ENCODE data around the gene HSPA14.
"Not testable (repeated sequence)": the region's sequence is repeated elsewhere in the genome, so short reads cannot be mapped to it uniquely, and the experiment has no call there.

HSPA14 gene

GRCh38 chr10:14864871-14865270, 26.8 kb downstream of the HSPA14 start:
- H3K9me3 ChIP-seq (ENCODE audit: control extremely low read depth in 1 of 5, control insufficient read depth in 4 of 5, insufficient read depth in 2 of 5, low read depth in 1 of 5, low read length in 4 of 5); H3K4me3 ChIP-seq (ENCODE audit: control insufficient read depth in 1 of 7, extremely low read depth in 1 of 7, insufficient read depth in 4 of 7, low read depth in 2 of 7, low read length in 6 of 7); DNase-seq; H3K27me3 ChIP-seq (replicated peaks in 2 of 5; ENCODE audit: control insufficient read depth in 4 of 5, insufficient read depth in 5 of 5, low read length in 4 of 5); H3K27ac ChIP-seq (ENCODE audit: insufficient read depth in 1 of 2, low read depth in 1 of 2, low read length in 2 of 2, poor library complexity in 1 of 2, severe bottlenecking in 2 of 2); H3K4me1 ChIP-seq (ENCODE audit: control extremely low read depth in 1 of 4, control insufficient read depth in 4 of 4, insufficient read depth in 4 of 4, low read length in 3 of 4); POLR2A ChIA-PET: not testable (repeated sequence)
- H3K36me3 ChIP-seq (ENCODE audit: control insufficient read depth in 4 of 4, insufficient read depth in 4 of 4, low read length in 3 of 4), result peaks cover 8 to 47% (median 21%) of the 10 kb centered on the region in 4 experiments
- CTCF ChIA-PET, result interaction anchor here (0.6 kb wide), 1 partner anchor 40 kb away, joined by 4 read pairs; no protein-coding TSS in a partner anchor
- WGBS (ENCODE audit: insufficient coverage), result no CpG with 5 or more reads among the region's 3 CpGs

- ChIA-PET CTCF (interaction anchor here (1.0 kb wide), 1 partner anchor 232 kb away, joined by 3 read pairs; no protein-coding TSS in a partner anchor), POLR2A (no interaction called here)
- Histone ChIP-seq H3K4me1 (ENCODE audit: control extremely low read depth in 1 of 4, control insufficient read depth in 4 of 4, insufficient read depth in 4 of 4, low read length in 3 of 4) (peaks cover 0 to 13% (median 11%) of the 10 kb centered on the region in 4 experiments), H3K36me3 (ENCODE audit: control insufficient read depth in 4 of 4, insufficient read depth in 4 of 4, low read length in 3 of 4) (peaks cover 3 to 24% (median 14%) of the 10 kb centered on the region in 4 experiments), H3K9me3 (ENCODE audit: control extremely low read depth in 1 of 5, control insufficient read depth in 4 of 5, insufficient read depth in 2 of 5, low read depth in 1 of 5, low read length in 4 of 5) (no peaks in the 10 kb centered on the region), H3K27me3 (replicated peaks in 2 of 5; ENCODE audit: control insufficient read depth in 4 of 5, insufficient read depth in 5 of 5, low read length in 4 of 5) (no peaks in the 10 kb centered on the region), H3K4me3 (ENCODE audit: control insufficient read depth in 1 of 7, extremely low read depth in 1 of 7, insufficient read depth in 4 of 7, low read depth in 2 of 7, low read length in 6 of 7) (no peak overlapping the region), H3K27ac (ENCODE audit: insufficient read depth in 1 of 2, low read depth in 1 of 2, low read length in 2 of 2, poor library complexity in 1 of 2, severe bottlenecking in 2 of 2) (no peak overlapping the region)
- no peak for DNase-seq
- WGBS (ENCODE audit: insufficient coverage), result 100% methylated on average over 2 of the region's 2 CpGs
Observed at GRCh38 chr10:14873090-14873760, 35.1 kb downstream of the HSPA14 start.

GRCh38 chr10:14875941-14876340, 37.8 kb downstream of the HSPA14 start:
- Histone ChIP-seq H3K27ac (ENCODE audit: insufficient read depth in 1 of 2, low read depth in 1 of 2, low read length in 2 of 2, poor library complexity in 1 of 2, severe bottlenecking in 2 of 2) (no peak overlapping the region), H3K4me3 (ENCODE audit: control insufficient read depth in 1 of 7, extremely low read depth in 1 of 7, insufficient read depth in 4 of 7, low read depth in 2 of 7, low read length in 6 of 7) (no peak overlapping the region), H3K4me1 (ENCODE audit: control extremely low read depth in 1 of 4, control insufficient read depth in 4 of 4, insufficient read depth in 4 of 4, low read length in 3 of 4) (peaks cover 5 to 27% (median 21%) of the 10 kb centered on the region in 4 experiments), H3K9me3 (ENCODE audit: control extremely low read depth in 1 of 5, control insufficient read depth in 4 of 5, insufficient read depth in 2 of 5, low read depth in 1 of 5, low read length in 4 of 5) (no peaks in the 10 kb centered on the region), H3K36me3 (ENCODE audit: control insufficient read depth in 4 of 4, insufficient read depth in 4 of 4, low read length in 3 of 4) (peaks cover 2 to 10% (median 5%) of the 10 kb centered on the region in 4 experiments), H3K27me3 (replicated peaks in 2 of 5; ENCODE audit: control insufficient read depth in 4 of 5, insufficient read depth in 5 of 5, low read length in 4 of 5) (no peaks in the 10 kb centered on the region)
- 99% methylated on average over 8 of the region's 12 CpGs for WGBS (ENCODE audit: insufficient coverage)
- ChIA-PET POLR2A (no interaction called here), CTCF (interaction anchor here (0.9 kb wide), 1 partner anchor 9 kb away, joined by 3 read pairs; no protein-coding TSS in a partner anchor)
- no peak for DNase-seq

GRCh38 chr10:14876764-14877163, 38.7 kb downstream of the HSPA14 start:
- POLR2A ChIA-PET, result no interaction called here
- peaks cover 2 to 12% (median 2%) of the 10 kb centered on the region in 4 experiments for H3K36me3 ChIP-seq (ENCODE audit: control insufficient read depth in 4 of 4, insufficient read depth in 4 of 4, low read length in 3 of 4)
- peaks cover 5 to 27% (median 21%) of the 10 kb centered on the region in 4 experiments for H3K4me1 ChIP-seq (ENCODE audit: control extremely low read depth in 1 of 4, control insufficient read depth in 4 of 4, insufficient read depth in 4 of 4, low read length in 3 of 4)
- CTCF ChIA-PET, result interaction anchor here (0.9 to 1.4 kb wide), 2 partner anchors 10 to 98 kb away, joined by 3 read pairs; no protein-coding TSS in a partner anchor
- DNase-seq, result no peak
- no peaks in the 10 kb centered on the region for H3K9me3 ChIP-seq (ENCODE audit: control extremely low read depth in 1 of 5, control insufficient read depth in 4 of 5, insufficient read depth in 2 of 5, low read depth in 1 of 5, low read length in 4 of 5)
- WGBS (ENCODE audit: insufficient coverage), result 90% methylated on average over 9 of the region's 9 CpGs
- H3K27ac ChIP-seq (ENCODE audit: insufficient read depth in 1 of 2, low read depth in 1 of 2, low read length in 2 of 2, poor library complexity in 1 of 2, severe bottlenecking in 2 of 2), result no peak overlapping the region
- H3K27me3 ChIP-seq (replicated peaks in 2 of 5; ENCODE audit: control insufficient read depth in 4 of 5, insufficient read depth in 5 of 5, low read length in 4 of 5), result no peaks in the 10 kb centered on the region
- H3K4me3 ChIP-seq (ENCODE audit: control insufficient read depth in 1 of 7, extremely low read depth in 1 of 7, insufficient read depth in 4 of 7, low read depth in 2 of 7, low read length in 6 of 7), result peak overlapping the region in 4 of 7 experiments; percentile 82 to 99 (median 98)

- ChIA-PET POLR2A (interaction anchor here (0.7 to 1.0 kb wide), 5 partner anchors 11 to 81 kb away, joined by 3 to 4 read pairs (median 3); partner anchors contain the start of genes CDNF, DCLRE1C, HSPA14 and MEIG1), CTCF (interaction anchor here (0.9 to 1.4 kb wide), 4 partner anchors 17 to 28 kb away, joined by 3 to 4 read pairs (median 3); no protein-coding TSS in a partner anchor)
- Histone ChIP-seq H3K4me3 (ENCODE audit: control insufficient read depth in 1 of 7, extremely low read depth in 1 of 7, insufficient read depth in 4 of 7, low read depth in 2 of 7, low read length in 6 of 7) (peak within 1 kb of the TSS; percentile 82 to 99 (median 97)), H3K36me3 (ENCODE audit: control insufficient read depth in 4 of 4, insufficient read depth in 4 of 4, low read length in 3 of 4) (peaks cover 0 to 11% (median 1%) of the 10 kb centered on the region in 4 experiments), H3K27me3 (replicated peaks in 2 of 5; ENCODE audit: control insufficient read depth in 4 of 5, insufficient read depth in 5 of 5, low read length in 4 of 5) (no peaks in the 10 kb centered on the region), H3K27ac (ENCODE audit: insufficient read depth in 1 of 2, low read depth in 1 of 2, low read length in 2 of 2, poor library complexity in 1 of 2, severe bottlenecking in 2 of 2) (peak within 1 kb of the TSS; percentile 40 to 87), H3K4me1 (ENCODE audit: control extremely low read depth in 1 of 4, control insufficient read depth in 4 of 4, insufficient read depth in 4 of 4, low read length in 3 of 4) (peaks cover 5 to 27% (median 21%) of the 10 kb centered on the region in 4 experiments), H3K9me3 (ENCODE audit: control extremely low read depth in 1 of 5, control insufficient read depth in 4 of 5, insufficient read depth in 2 of 5, low read depth in 1 of 5, low read length in 4 of 5) (no peaks in the 10 kb centered on the region)
- DNase-seq, result peak; percentile 93 to 97 (median 96)
- 0% methylated on average over 89 of the region's 102 CpGs for WGBS (ENCODE audit: insufficient coverage)
Observed at GRCh38 chr10:14878266-14879123, 40.4 kb downstream of the HSPA14 start, which contains the start of gene SUV39H2. Gene SUV39H2 (plus strand): TSS chr10:14878866. CDS start chr10:14878889, 23 bp downstream.

- peak overlapping the region; percentile 33 to 43 for H3K27ac ChIP-seq (ENCODE audit: insufficient read depth in 1 of 2, low read depth in 1 of 2, low read length in 2 of 2, poor library complexity in 1 of 2, severe bottlenecking in 2 of 2)
- peak overlapping the region; percentile 82 to 99 (median 97) for H3K4me3 ChIP-seq (ENCODE audit: control insufficient read depth in 1 of 7, extremely low read depth in 1 of 7, insufficient read depth in 4 of 7, low read depth in 2 of 7, low read length in 6 of 7)
- CTCF ChIA-PET, result interaction anchor here (0.9 to 2.2 kb wide), 5 partner anchors 11 to 28 kb away, joined by 3 to 14 read pairs (median 3); no protein-coding TSS in a partner anchor
- H3K27me3 ChIP-seq (replicated peaks in 2 of 5; ENCODE audit: control insufficient read depth in 4 of 5, insufficient read depth in 5 of 5, low read length in 4 of 5), result no peaks in the 10 kb centered on the region
- DNase-seq, result peak in 2 of 3 donors; percentile 50 to 62
- H3K36me3 ChIP-seq (ENCODE audit: control insufficient read depth in 4 of 4, insufficient read depth in 4 of 4, low read length in 3 of 4), result peaks cover 0 to 15% (median 4%) of the 10 kb centered on the region in 4 experiments
- peaks cover 5 to 27% (median 21%) of the 10 kb centered on the region in 4 experiments for H3K4me1 ChIP-seq (ENCODE audit: control extremely low read depth in 1 of 4, control insufficient read depth in 4 of 4, insufficient read depth in 4 of 4, low read length in 3 of 4)
- POLR2A ChIA-PET, result interaction anchor here (1.0 kb wide), 1 partner anchor 80 kb away, joined by 3 read pairs; the partner anchor contains the start of gene MEIG1
- no peaks in the 10 kb centered on the region for H3K9me3 ChIP-seq (ENCODE audit: control extremely low read depth in 1 of 5, control insufficient read depth in 4 of 5, insufficient read depth in 2 of 5, low read depth in 1 of 5, low read length in 4 of 5)
- 0% methylated on average over 48 of the region's 60 CpGs for WGBS (ENCODE audit: insufficient coverage)
Observed at GRCh38 chr10:14879124-14879927, 41.2 kb downstream of the HSPA14 start.
